Stimulated activated CD4-positive, alpha-beta T cell treated with anti-CD3 and anti-CD28 coated beads, Interleukin-1b, Interleukin-23, amount 100 ng/mL, for 4 hours (primary cell): Measurements from ENCODE around the gene APBA1.
"Not testable (repeated sequence)": the region's sequence is repeated elsewhere in the genome, so short reads cannot be mapped to it uniquely, and the experiment has no call there.

Experiments used
- DNase-seq, 2 donors: peaks; one replicate each; pipeline ENCODE4 v3.0.0-alpha.2; 2020; ENCODE audit warnings: low read depth in 2 of 2

APBA1 gene

GRCh38 chr9:69444021-69444420 lies 228.2 kb downstream of the APBA1 start:
- DNase-seq, result no peak

GRCh38 chr9:69443178-69443577 lies 229.0 kb downstream of the APBA1 start:
- DNase-seq, result no peak

GRCh38 chr9:69442486-69442885 lies 229.7 kb downstream of the APBA1 start:
- DNase-seq, result no peak

GRCh38 chr9:69440254-69440955 lies 231.8 kb downstream of the APBA1 start:
- DNase-seq, result not testable (repeated sequence)

- not testable (repeated sequence) for DNase-seq
Measured at GRCh38 chr9:69439654-69440053, 232.5 kb downstream of the APBA1 start.

DNA sequence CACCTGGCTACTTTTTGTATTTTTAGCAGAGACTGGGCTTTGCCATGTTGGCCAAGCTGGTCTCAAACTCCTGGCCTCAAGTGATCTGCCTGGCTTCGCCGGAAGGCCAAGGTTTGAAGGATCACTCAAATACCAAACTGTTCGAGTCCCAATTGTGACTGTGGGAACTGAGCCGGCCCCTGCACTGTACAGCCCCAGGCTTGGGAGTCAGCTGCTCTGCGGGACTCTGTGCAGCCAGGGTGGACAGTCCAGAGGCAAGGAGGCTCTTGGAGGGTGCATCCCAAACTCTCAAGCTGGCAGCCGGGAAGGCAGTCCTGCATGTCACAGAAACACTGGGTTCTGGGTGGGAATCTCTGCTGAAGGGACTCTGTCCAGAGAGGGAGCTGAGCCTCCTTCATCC lies 238.2 kb downstream of the APBA1 start:
- DNase-seq, result no peak

GRCh38 chr9:69433392-69433791 lies 238.8 kb downstream of the APBA1 start:
- DNase-seq, result no peak

- no peak for DNase-seq
Measured at GRCh38 chr9:69432623-69433022, 239.5 kb downstream of the APBA1 start.

DNA sequence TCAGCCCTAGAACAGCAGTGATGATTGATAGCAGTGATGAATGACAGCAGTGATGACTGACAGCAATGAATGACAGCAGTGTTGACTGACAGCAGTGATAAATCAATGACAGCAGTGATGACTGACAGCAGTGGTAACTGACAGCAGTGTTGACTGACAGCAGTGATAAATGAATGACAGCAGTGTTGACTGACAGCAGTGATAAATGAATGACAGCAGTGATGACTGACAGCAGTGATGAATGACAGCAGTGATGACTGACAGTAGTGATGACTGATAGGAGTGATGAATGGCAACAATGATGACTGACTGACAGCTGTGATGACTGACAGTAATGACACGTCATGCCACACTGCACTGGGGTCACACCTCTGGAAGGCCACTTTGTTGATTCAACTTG lies 240.4 kb downstream of the APBA1 start:
- DNase-seq, result no peak

DNA sequence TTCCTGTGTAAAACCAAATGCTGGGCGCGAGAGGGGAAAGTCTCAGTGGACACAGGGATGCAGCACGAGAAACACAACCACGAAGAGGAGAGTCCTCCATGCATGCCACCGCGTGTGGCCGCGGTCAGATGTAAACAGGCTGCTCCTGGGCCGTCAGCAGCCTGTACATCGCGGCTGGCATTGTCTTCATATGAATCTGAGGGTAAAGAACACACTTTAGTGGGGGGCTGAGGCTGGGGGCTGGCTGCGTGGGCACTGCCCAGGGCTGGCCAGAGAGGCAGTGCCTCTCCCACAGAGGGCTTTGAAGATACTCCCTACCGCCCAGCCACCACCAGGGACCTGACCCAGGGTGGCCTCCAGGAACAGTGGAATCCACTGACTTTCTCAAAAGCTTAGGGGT lies 241.0 kb downstream of the APBA1 start:
- no peak for DNase-seq

DNA sequence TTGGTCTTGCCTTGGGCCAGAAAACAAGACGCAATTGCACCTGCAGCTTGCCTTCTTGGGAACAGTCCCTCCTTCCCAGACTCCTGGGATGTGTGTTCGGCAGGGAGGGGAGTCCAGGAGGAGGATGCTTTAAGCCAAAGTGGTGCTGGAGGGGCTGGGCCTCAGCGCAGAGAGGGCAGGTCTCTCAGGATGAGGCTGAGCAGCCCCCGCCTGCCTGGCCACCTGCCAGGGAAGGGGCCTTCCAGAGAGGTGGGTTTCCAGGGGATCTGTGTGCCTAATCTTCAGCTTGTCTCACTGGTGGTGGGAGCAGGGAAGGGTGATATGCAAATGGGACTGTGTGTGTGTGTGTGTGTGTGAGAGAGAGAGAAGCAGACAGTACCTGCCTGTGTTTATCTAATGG lies 242.0 kb downstream of the APBA1 start:
- no peak for DNase-seq

- no peak for DNase-seq
Measured at GRCh38 chr9:69429281-69429680, 242.9 kb downstream of the APBA1 start.

DNA sequence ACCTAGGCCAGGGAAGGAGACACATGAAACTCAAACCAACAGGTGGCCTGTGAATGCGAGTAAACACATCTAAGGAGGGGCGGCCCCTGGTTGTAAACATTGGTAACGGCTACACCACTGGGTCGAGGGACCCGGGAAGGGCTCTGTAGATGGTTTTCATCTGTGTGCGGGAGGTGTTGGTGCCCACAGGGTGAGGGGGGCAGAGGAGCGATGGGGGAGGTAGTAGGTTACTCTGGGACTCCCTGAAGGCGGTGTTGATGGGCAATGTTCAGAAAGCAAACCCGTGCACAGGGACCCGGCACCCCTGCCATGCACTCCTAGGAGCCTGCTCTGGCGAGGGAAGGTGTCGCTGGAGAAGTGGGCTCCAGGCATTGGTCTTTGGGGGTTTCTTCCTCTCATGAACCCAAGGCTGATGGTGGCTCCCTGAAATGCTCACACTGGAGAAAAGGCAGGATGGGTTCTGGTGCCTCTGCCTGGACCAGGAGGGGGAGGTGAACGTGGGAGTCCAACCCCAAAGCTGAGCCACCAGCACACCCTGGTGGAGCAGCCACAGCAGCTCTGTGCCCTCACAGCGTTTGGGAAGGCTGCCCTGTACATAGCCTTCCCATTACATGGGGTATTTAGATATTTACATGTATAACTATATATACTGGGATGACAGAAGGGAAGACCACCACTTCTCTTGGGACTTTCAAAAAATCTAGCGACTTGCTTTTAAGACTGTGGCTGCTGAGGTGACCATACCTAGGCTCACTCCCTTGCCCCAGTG lies 244.0 kb downstream of the APBA1 start:
- DNase-seq, result no peak

- DNase-seq, result no peak
Measured at GRCh38 chr9:69427286-69427685, 244.9 kb downstream of the APBA1 start.

DNA sequence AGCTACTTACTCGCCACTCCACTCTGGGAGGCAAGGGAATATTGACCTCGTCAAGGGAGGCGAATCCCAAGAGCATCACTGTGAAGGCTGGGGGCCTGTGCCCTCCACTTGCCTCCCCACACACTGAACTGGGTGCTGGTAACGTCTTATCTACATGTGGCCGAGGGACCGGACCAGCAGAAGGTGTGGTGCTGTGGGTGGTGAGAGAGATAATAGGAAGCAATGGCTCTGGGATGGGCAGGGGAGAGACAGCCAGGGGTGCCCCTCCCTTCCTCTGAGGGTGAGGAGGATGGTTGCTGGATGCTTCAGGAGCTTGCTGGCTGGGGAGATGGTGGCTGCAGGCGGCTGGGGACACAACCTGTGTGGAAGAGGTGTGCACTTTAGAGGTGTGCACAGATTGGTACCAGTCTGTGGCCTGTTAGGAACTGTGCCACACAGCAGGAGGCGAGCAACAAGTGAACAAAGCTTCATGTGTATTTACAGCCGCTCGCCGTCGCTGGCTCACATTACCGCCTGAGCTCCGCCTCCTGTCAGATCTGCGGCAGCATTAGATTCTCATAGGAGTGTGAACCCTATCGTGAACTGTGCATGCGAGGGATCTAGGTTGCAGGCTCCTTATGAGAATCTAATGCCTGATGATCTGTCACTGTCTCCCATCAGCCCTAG lies 246.9 kb downstream of the APBA1 start:
- no peak for DNase-seq

DNA sequence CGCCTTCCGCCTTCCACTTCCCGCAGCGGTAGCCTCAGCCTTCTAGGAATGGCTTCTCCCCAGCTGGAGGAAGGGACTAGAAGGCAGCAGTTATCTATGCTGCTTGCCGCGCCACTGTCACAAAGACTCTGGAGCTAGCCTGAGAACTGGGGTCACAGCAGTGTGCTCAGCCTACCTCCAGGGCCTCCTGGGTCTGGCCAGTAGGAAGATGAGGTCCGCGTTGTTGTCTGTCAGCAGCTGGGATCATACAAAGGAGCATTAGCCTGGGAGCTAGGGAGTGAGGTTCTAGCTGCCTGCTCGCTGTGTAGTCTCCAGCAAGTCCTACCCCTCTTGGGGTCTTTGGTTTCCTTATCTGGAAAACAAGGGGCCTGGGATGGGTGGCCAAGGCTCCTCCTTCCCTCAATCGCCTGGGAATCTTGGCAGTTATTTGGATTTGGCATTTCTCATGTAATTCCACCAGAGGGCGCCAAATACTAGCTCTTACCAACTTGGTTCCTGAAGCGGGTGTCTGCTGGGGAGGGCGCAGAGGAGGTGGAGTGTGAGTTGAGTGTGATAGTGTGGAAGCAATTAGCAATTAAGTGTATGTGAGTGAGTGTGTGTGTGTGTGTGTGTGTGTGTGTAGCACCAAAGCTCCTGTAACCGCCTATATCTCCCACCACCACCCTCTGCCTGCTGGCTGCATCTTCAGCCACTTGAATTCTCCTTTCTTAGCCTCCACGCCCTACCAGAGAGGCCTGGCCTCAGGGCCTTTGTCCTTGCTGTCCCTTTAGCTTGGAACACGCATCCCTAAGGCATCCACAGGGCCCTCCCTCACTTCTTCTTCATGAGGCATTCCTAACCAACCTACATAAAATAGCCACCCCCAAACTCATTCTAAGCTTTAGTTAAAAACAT lies 250.0 kb downstream of the APBA1 start:
- peak in 1 of 2 donors; percentile 34 for DNase-seq

DNA sequence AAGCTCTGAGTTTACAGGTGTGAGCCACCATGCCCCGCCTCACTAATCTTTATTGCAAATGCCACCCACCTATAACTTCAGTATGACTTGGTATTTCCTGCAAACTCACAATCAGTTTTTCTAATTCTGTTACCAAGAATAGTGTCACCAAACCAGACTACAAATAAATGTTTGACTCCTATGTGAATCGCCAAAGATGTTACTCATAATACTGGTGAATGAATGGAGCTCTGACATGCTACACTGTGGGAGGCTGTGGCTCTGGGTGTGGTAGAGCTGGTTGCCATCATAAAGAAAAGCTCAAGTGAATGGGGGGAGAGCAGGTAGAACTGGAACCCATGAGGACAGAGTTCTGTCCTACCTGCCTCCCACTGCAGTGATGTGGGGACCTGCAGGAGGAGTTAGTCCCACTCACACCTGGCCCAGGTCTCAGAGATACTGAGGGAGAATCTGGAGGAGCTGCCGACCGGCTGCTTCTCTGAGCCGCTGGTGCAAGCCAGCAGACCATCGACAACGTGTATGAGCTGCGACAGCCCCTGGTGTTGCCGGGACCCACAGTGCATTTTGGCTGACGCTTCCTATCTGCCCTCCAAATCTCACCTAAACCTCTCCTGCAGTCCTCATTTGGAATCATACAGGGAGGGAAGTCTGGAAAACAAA lies 251.4 kb downstream of the APBA1 start:
- DNase-seq, result no peak

- DNase-seq, result no peak
Measured at GRCh38 chr9:69412741-69413150, 259.4 kb downstream of the APBA1 start.

DNA sequence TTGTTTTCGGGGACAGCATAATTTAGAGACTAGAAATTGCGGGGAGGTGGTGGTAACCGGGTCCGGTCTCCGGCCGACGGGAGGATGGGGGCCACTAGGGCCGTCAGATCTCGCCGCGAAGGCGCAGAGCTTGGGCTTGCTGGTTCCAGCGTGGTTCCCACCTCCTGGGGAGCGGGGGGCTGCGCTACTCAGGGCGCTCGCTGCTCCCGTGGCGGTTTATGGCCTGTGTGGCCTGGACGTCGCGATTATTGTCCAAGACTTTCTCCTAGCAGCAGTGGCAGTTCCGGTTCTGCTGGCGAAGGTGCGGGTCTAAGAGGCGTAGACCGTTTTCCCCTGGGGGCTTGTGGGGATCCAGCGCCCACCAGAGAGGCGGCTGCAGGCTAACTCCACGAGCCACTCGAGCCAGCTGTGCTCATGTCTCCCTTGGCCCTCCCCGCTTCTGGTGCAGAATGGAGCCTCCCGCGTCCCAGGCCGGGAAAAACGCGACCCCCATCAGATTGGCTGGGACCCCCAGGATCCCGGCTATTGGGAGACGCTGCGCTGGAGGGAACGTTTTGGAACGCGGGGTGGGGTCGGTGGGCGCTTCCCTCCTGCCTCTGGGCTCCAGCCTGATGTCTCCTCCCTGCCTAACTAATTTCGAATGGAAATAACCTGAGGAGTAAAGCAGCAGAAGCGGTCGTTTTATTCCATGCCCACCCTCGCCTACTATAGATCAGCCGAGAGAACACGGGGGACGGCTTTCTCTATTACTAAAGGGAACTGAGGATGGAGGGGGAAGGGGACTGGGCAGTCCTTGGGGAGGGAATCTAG lies 260.0 kb downstream of the APBA1 start:
- DNase-seq, result no peak

- no peak for DNase-seq
Measured at GRCh38 chr9:69411246-69411645, 260.9 kb downstream of the APBA1 start.
